Activated naive CD4-positive, alpha-beta T cell (primary cell): ENCODE data around the gene SLC23A3.

Experiments
- DNase-seq, 4 experiments: peaks; one replicate each; lab custom pipeline; 2025; lab: John Stamatoyannopoulos, UW

Gene SLC23A3

GRCh38 chr2:219142329-219142728 lies 27.5 kb downstream of the SLC23A3 start:
- DNase-seq, result no peak

GRCh38 chr2:219140722-219141121 lies 29.1 kb downstream of the SLC23A3 start:
- DNase-seq, result no peak

- DNase-seq, result no peak
These were observed 35.9 kb downstream of the SLC23A3 start for GRCh38 chr2:219133976-219134375.

GRCh38 chr2:219131744-219132143 lies 38.1 kb downstream of the SLC23A3 start:
- no peak for DNase-seq

GRCh38 chr2:219131327-219131726 lies 38.5 kb downstream of the SLC23A3 start:
- DNase-seq, result no peak

GRCh38 chr2:219129589-219129988 lies 40.2 kb downstream of the SLC23A3 start:
- no peak for DNase-seq

- no peak for DNase-seq
These were observed 41.4 kb downstream of the SLC23A3 start for GRCh38 chr2:219128396-219128795.

GRCh38 chr2:219127037-219127635 lies 42.7 kb downstream of the SLC23A3 start:
- no peak for DNase-seq

GRCh38 chr2:219126555-219126954 lies 43.3 kb downstream of the SLC23A3 start:
- no peak for DNase-seq

GRCh38 chr2:219125886-219126270 lies 44.0 kb downstream of the SLC23A3 start:
- no peak for DNase-seq

- no peak for DNase-seq
These were observed 44.5 kb downstream of the SLC23A3 start for GRCh38 chr2:219125225-219125885.

GRCh38 chr2:219124381-219125110 lies 45.3 kb downstream of the SLC23A3 start:
- no peak for DNase-seq

GRCh38 chr2:219123356-219124135 lies 46.3 kb downstream of the SLC23A3 start:
- no peak for DNase-seq

GRCh38 chr2:219122202-219122980 lies 47.4 kb downstream of the SLC23A3 start:
- no peak for DNase-seq

GRCh38 chr2:219120082-219120481 lies 49.7 kb downstream of the SLC23A3 start:
- no peak for DNase-seq

- DNase-seq, result peak in 3 of 4 experiments; percentile 11 to 40 (median 34)
These were observed 50.3 kb downstream of the SLC23A3 start for GRCh38 chr2:219119422-219120043.

GRCh38 chr2:219118504-219118903 lies 51.3 kb downstream of the SLC23A3 start:
- no peak for DNase-seq

GRCh38 chr2:219116776-219117646 lies 52.8 kb downstream of the SLC23A3 start:
- DNase-seq, result no peak

- no peak for DNase-seq
These were observed 57.0 kb downstream of the SLC23A3 start for GRCh38 chr2:219112651-219113338.

GRCh38 chr2:219112062-219112406 lies 57.8 kb downstream of the SLC23A3 start:
- DNase-seq, result no peak
